Activated CD8-positive, alpha-beta memory T cell treated with anti-CD3 and anti-CD28 coated beads, Interleukin-2, amount 50 U/mL, for 4 hours (primary cell): ENCODE measurements around the gene TIE1.
"Not testable (repeated sequence)": the region's sequence is repeated elsewhere in the genome, so short reads cannot be mapped to it uniquely, and the experiment has no call there.

Experiments used
- DNase-seq: peaks from one replicate; pipeline ENCODE4 v3.0.0-alpha.2; 2020

The TIE1 gene

GRCh38 chr1:43363935-43364525 lies 63.2 kb downstream of the TIE1 start:
- no peak for DNase-seq

GRCh38 chr1:43365678-43366077 lies 64.9 kb downstream of the TIE1 start:
- no peak for DNase-seq

GRCh38 chr1:43366179-43366578 lies 65.4 kb downstream of the TIE1 start:
- no peak for DNase-seq

- no peak for DNase-seq
These were observed 65.8 kb downstream of the TIE1 start for GRCh38 chr1:43366601-43367025.

- DNase-seq = peak; percentile 39
These were observed 66.5 kb downstream of the TIE1 start for GRCh38 chr1:43367026-43367903.

- DNase-seq = peak; percentile 88
These were observed 67.3 kb downstream of the TIE1 start, which contains the start of gene ELOVL1 for GRCh38 chr1:43367904-43368645. Gene ELOVL1, minus strand, starts transcription at chr1:43368011. Its CDS starts 2,402 bp downstream, at chr1:43365609.

GRCh38 chr1:43368646-43369020 lies 67.9 kb downstream of the TIE1 start:
- no peak for DNase-seq

GRCh38 chr1:43369779-43370178 lies 69.0 kb downstream of the TIE1 start:
- not testable (repeated sequence) for DNase-seq

- no peak for DNase-seq
These were observed 69.8 kb downstream of the TIE1 start for GRCh38 chr1:43370564-43370963.

- DNase-seq = no peak
These were observed 71.4 kb downstream of the TIE1 start for GRCh38 chr1:43372172-43372571.
